GM21515 (cell line): ENCODE data around the gene EML1.

ENCODE experiments used
- ATAC-seq: cut with Tn5 transposase; IDR thresholded peaks from one replicate; pipeline ENCODE4 v1.9.1; 2021; ENCODE audit not compliant: unreplicated experiment

Gene EML1

GRCh38 chr14:99891266-99891665, 98.1 kb downstream of the EML1 start:
- no peak for ATAC-seq

DNA sequence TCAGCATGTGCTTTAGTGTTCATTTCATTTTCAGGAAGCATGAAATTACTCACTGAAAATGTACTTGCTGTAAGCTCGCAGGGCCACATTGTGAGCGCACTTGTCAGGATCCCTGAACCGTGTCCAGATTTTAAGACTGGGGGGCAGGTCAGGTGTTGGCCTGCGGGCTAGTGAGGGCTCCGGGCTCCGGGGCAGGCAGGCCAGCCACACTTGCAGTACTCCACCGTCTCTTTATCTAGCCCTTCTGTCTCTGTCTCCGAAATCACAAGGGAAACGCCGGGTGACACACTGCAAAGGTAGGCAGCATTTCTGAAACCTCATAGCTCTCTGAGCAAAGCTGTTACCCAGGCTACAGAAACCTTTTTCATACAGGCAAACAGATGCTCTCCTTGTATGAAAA, 98.7 kb downstream of the EML1 start:
- peak; percentile 65 for ATAC-seq

GRCh38 chr14:99892406-99892805, 99.2 kb downstream of the EML1 start:
- no peak for ATAC-seq

DNA sequence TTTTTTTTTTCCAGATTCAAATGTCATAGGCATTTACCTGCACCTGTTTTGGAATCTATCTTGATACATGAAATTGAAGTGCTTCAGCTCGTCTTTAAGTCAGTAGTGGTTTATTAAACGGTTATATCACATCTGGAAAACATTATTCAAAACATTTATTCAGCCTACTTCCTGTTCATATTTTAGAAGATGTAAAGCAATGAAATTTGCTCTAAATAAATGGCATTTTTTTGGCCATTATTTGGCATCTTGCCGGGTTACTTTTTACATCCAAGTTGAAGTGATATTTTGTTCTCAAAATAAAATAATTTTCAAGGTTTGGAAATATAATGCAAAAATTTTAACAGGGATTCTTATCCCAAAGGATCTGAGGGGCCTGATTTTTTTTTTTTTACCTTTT, 103.1 kb downstream of the EML1 start:
- no peak for ATAC-seq

- no peak for ATAC-seq
These were observed 106.5 kb downstream of the EML1 start for GRCh38 chr14:99899578-99900178.

DNA sequence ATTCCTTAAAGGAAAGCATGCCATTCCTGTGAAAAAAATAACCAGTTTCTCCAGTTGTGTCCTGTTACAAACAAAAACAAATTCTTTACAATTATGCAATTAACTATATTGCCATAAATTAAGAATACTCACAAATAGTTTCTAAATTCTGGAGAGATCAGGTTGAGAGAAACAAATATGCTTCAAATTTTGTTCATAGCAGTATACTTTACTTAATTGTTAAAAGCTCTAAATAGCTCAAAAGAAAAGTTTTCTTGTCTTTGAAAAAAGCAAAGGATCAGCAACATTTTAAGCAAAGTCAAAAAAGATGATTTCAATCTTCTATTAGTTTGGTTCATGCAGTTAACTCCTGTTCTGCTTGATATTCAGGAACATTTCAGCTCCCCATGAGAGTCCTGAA, 109.7 kb downstream of the EML1 start:
- ATAC-seq: no peak

GRCh38 chr14:99904506-99904905, 111.3 kb downstream of the EML1 start:
- no peak for ATAC-seq

DNA sequence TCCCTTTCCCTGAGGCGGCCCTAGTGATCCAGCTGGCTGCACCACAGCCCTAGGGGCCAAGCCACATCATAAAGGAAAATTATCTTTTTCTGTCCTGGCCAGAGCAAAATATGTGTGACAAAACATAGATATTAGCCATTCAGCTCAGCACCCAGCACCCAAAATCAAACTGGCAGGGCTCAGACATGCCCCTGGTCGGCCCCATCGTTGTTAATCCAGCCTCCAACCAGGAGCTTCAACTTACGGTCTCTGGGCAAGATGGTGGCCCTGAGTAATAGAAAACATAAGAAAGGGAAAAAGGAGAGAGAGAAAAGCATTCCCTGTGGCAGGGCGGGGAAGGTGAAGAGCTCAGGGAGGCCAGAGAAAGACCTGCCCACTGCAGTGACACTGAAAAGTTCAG, 111.9 kb downstream of the EML1 start:
- no peak for ATAC-seq

DNA sequence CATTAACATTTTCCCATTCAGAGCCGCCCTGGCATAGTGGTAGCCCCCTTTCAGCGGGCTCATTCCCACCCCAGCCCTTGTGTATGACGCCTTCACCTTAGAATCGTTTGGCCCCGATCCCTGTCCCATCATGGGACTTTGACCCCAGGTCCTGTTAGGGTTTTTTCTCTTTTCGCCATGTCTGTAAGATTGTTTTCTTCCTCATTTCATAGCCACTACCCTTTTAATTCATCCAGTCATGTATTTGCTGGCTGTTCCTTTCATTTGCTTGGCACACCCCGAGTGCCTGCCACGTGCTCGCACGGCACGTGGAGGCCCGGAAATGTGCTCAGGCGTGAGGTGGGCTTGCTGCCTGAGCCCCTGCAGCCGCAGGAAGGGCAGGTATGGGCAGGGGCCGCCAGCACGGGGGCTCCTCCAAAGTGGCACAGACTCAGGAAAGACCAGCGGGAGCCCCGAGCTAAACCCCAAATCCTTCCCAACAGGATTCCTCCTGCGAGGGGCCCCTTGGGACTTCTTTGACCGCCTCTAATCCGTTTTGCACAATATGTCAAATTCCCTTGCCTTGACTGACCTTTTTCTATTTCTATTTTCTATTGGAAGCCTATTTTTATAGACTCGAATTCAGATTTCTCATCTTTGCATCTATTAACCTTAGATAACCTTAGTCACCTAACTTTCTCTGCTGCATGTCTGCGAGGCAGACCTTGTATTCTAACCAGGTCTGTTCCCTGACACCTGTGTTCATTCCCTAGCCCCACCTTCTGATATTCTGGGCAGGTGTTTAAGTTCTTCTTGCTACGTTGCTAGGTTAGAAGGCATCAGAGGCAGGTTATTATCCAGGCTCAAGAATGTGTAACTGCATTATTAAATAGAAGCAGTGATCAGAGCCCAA, 114.8 kb downstream of the EML1 start:
- no peak for ATAC-seq

GRCh38 chr14:99908653-99909250, 115.5 kb downstream of the EML1 start:
- ATAC-seq: no peak

DNA sequence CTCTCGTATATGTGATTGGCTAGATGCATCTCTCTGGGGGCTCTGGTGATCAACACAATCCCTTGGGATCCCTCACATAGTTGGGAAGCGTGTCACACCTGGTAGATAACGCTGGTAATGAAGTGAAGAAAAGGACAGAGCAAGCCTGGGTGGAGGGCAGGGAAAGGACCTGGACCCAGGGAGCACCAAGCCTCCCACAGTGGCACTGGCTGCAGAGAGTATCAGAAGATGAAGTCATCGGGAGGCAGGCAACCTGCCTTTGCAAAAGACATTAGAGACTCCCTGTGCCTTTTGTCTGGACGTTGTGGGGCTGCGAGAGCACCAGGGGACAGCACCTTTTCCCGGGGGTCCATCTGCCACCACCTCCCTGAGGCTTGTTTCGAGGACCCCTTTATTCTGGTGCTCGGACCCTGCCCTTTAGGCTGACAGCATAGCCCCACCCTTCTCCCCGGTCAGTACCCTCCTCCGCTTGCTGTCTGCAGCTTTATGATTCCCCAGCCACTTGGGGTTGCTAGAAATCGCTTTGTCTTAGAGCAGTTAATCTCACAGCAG, 116.4 kb downstream of the EML1 start:
- ATAC-seq: no peak

DNA sequence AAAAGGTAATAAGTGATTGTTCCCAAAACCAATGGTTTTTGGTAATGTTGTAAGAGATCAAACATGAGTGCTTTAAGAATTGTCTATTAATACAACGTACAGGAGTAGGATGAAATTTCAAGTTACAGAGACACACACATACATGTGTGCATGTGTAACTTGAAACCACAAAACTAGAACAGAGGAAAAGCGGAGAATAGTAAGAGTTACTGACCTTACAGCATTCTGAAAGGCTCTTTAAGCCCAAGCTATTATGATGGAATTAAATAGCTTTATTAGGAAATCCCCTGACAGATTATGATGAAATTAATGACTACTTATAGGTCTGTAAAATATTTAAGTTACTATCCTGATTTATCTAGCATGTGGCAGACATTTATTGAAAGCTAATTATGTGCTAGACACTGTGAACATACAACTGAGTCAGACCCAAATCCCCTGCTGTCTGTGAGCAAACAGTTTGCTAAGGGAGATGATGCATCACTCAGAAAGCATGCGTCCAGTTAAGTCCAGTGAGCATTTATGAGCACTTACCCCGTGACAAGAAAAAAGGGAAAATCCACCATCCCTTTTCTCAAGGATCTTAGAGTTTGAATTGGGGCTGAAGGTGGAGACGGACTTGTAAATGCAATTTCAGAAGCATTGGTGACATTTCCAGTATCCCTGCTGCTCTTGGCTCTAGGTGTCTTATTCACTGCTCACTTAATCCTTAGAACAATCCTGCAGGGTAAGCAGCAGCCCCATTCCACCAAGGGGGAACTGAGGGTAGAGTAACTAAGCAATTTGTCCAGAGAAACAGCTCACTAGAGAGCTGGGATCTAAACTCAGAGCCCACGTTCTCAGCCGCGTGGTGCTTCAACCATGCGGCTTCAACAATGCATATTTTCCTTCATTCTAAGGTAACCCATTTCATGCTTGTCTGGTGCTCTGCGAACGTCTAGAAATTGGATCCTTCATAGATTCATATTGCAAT, 117.4 kb downstream of the EML1 start:
- ATAC-seq: no peak

DNA sequence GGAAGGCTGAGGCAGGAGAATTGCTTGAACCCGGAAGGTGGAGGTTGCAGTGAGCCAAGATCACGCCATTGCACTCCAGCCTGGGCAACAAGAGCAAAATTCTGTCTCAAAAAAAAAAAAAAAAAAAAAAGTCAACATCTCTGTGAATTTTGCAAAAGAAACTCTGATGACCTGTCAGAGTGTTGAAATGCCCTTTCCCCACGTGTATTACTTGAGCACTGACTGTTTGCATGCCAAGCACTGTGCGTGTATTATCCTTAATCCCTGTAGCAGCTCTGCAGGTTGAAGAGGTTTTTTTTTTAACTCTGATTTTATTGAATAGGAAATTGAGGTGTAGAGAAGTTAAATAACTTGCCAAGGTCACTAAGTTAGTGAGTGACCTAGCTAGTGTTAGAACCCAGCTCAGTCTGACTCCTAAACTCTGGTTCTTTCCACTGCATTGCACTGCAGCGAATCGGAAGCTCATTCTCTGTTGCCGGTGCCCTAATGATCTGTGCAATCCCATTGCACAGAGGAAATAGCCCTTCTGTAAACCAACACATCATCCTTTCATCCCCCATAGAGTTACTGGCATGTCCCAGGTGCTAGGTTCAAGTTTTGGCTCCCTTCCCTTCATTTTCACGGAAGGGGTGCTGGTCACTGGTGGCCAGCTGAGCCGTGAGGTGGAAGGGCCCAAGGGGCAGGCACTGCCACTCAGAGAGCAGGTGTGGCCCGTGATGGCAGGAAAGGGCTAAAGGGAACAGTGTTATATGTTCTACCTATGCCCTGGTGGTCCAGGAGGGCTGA, 122.3 kb downstream of the EML1 start:
- ATAC-seq: no peak

DNA sequence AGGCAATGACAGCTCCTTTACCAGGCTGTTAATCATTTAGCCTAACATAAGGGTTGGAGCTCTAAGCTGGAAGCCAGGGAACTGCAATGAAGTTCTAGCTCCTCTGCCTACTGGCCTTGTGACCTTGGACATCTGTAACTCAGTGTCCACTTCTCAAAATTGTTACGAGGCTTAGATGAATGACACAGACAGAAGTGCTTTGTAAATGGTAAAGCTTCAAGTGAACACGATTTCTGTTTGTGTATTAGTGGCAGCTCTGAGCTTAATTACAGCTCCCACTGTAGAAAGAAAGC, 122.8 kb downstream of the EML1 start:
- ATAC-seq: no peak

DNA sequence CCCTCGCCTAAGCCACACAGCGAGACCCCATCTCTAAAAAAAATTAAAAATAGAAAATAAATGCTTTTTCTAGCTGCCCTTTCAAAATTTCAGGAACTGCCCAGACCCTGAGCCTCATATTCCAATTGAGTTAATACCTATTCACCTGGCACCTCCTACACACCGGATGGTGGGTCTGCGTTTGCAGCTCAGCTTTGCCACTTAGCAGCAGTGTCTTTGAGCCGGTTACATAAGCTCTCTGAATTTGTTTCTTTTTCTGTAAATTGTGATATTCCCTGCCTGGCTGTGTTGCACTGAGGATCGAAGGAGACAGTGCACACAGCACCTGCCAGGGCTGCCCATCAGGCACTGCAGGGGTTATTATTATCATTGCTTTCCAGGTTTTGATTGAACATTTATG, 125.6 kb downstream of the EML1 start:
- no peak for ATAC-seq

DNA sequence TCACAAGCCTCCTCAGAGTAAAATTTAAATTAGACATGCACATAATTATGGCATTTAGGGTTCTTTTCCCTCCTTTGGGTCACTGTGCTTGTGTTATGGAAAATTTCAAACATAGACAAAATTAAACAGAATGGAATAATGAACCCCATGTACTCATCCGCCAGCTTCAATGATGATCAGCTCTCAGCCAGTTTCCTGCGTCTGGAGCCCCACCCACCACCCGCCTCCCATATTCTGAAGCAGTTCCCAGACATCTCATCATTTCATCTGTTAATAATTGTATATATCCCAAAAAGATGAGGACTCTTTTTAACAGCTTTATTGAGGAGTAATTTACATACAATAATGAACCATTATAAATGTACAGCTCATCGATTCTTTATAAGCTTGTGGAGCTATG, 128.2 kb downstream of the EML1 start:
- ATAC-seq: no peak

DNA sequence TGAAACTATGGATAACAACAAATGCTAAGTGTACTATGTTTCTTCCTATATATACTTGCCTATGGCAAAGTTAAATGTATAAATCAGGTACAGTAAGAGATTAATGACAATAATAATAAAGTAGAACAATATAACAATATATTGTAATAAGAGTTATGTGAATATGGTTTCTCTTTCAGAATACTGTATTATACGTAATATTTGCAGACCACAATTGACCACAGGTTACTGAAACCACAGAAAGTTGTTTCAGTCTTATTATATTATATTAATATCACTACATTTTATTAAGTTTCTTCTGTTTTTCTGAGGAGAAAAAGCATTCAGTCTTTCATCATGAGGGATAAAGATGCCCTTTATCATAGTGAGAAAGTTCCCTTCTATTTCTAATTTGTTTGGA, 131.2 kb downstream of the EML1 start:
- ATAC-seq: no peak

DNA sequence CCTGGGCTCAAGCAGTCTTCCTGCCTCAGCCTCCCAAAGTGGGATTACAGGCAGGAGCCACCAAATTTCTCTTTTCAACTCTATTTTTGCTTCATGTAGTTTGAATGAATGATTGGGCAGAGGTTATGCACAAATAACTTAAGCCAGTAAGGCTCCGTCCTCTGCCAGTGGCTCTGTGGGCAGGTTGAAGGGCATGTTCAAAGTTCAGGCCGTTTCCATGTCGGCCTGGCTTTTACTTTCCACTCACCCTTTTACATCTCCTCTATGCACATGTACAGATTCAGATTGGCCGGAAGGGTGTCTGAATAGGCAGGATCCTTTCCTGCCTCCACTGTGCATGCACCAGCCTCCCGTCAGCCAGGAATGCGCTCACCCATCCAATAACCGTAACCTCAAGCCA, 132.3 kb downstream of the EML1 start:
- ATAC-seq: no peak

DNA sequence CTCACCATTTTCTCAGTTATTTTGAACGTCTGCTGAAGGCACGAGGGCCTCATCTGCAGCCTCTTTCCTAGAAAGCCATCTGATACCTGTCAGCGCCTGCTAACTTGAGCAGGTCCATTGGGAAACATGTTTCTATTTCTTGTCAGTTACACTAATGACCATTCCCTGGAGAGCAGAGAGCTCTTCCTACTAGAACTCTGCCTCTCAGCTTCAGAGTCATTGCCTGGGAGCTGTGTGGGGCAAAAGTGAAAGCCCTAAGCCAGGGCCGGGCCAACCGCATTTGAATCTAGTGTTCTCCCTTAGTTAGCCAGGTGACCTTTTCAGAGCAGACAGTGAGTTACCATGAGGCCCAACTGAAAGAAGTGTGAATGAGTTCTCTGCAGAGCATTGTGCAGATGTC, 135.8 kb downstream of the EML1 start:
- no peak for ATAC-seq

- ATAC-seq: no peak
These were observed 136.4 kb downstream of the EML1 start for GRCh38 chr14:99929601-99930000.
